H1 (cell line): ENCODE results near the gene NUDT6. TPM values are rescaled to one million over a fixed set of nuclear protein-coding genes. Genes with fewer than 3 reads are reported as not detected.

Source experiments
- ASH2L ChIP-seq: fragments of 200-600, 300-600 bp; sonication (generic); IDR thresholded peaks from one replicate; pipeline ENCODE4 v1.7.1; 2017; ENCODE audit warnings: low read length
- ATF2 ChIP-seq: IDR thresholded peaks from 2 replicates; pipeline ENCODE4 v1.6.1; 2012; ENCODE audit warnings: low read length, inconsistent platforms
- CHD7 ChIP-seq: fragments of 300-600 bp; sonication (generic); IDR thresholded peaks from 2 replicates; pipeline ENCODE4 v1.7.1; 2012; ENCODE audit warnings: low read length, moderate library complexity, mild to moderate bottlenecking, inconsistent platforms; ENCODE audit not compliant: insufficient replicate concordance
- EP300 ChIP-seq, 2 experiments: IDR thresholded peaks; 1 replicate in 1 of 2; 2 replicates in 1 of 2; pipeline ENCODE4 v1.6.1; 2011 to 2012; ENCODE audit warnings: low read depth in 2 of 2, low read length in 2 of 2, mild to moderate bottlenecking in 2 of 2, borderline replicate concordance in 1 of 2, inconsistent platforms in 1 of 2, moderate library complexity in 1 of 2
- JUND ChIP-seq: IDR thresholded peaks from 2 replicates; pipeline ENCODE4 v1.6.1; 2011; ENCODE audit warnings: mild to moderate bottlenecking, improper control_type of control experiment, low read length
- PHF8 ChIP-seq: fragments of 200-600 bp; sonication (generic); conservative IDR thresholded peaks from 2 replicates; pipeline ENCODE4 v1.7.1; 2012; ENCODE audit warnings: low read depth, mild to moderate bottlenecking, inconsistent platforms, low read length, moderate library complexity
- POLR2A ChIP-seq, 2 experiments: IDR thresholded peaks; 1 replicate in 1 of 2; 2 replicates in 1 of 2; pipeline ENCODE4 v1.6.1; 2011; ENCODE audit warnings: low read depth in 2 of 2, low read length in 2 of 2, mild to moderate bottlenecking in 2 of 2; ENCODE audit errors: control extremely low read depth in 1 of 2
- POLR2AphosphoS5 ChIP-seq: IDR thresholded peaks from 2 replicates; pipeline ENCODE4 v1.6.1; 2011; ENCODE audit warnings: low read depth, low read length
- RBBP5 ChIP-seq: IDR thresholded peaks from 2 replicates; pipeline ENCODE4 v1.7.1; 2012; ENCODE audit warnings: low read depth, mild to moderate bottlenecking, inconsistent platforms, low read length, moderate library complexity, borderline replicate concordance
- TCF12 ChIP-seq: IDR thresholded peaks from 2 replicates; pipeline ENCODE4 v1.6.1; 2011; ENCODE audit warnings: low read depth, mild to moderate bottlenecking, low read length
- TEAD4 ChIP-seq: IDR thresholded peaks from 2 replicates; pipeline ENCODE4 v1.6.1; 2012; ENCODE audit warnings: low read depth, low read length, inconsistent platforms, mixed read lengths
- polyA plus RNA-seq, 7 experiments: library from polyadenylated mRNA; depleted of rRNA in 3 of 7; stranded (reverse) in 5 of 7; unstranded in 2 of 7; fragments of >200 nt in 5 of 7; fragments of 200-250 nt in 2 of 7; gene quantifications; 1 replicate in 5 of 7; 2 replicates in 1 of 7; 4 replicates in 1 of 7; pipeline versions ENCODE4 v1.2.1 to v1.2.3, GENCODE V29; 2011 to 2013; ENCODE audit warnings: missing spikeins in 2 of 7, mixed read lengths in 2 of 7
- total RNA-seq: library from RNA; stranded (reverse); fragmentation: NEBNext Ultra II Directional; extraction: Animal tissue kit (Norgen Biotek cat#: 25700); gene quantifications from 2 replicates; pipeline ENCODE4 v1.2.1, GENCODE V29; 2021

The NUDT6 gene
- total and polyA plus RNA-seq, 2 of the 8 experiments (the other 6 are each of a cell fraction or from before 2014, with no cell fraction given), result 5.0 to 12.4 TPM

DNA sequence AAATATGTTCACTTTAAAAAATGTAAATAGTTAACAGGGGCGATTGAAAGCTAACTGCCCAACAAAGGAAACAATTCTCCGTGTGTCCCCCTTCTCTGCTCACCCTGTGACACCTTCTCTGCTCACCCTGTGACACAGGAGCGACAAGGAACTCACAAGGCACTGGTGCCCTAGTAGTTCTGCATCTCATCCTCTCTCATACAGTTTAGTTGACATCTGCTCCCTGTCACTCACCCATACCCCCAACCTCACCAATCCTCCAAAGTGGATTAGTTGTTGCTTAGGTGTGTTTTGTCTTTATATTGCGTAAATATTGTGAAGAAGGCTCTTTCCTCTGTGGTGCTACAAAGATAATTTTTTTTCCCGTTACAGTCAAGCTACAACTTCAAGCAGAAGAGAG, 46.4 kb downstream of the NUDT6 start (continued):
- TF ChIP-seq CHD7 (no peak), ASH2L (no peak), TEAD4 (no peak), TCF12 (no peak), POLR2A (IDR thresholded peaks at IDR 0.05; ENCODE audit: control extremely low read depth in 1 of 2, low read depth in 2 of 2, low read length in 2 of 2) (no peak), PHF8 (no peak), EP300 (IDR thresholded peaks at IDR 0.05; ENCODE audit: borderline replicate concordance in 1 of 2, low read depth in 2 of 2, low read length in 2 of 2) (no peak), RBBP5 (no peak), JUND (no peak), ATF2 (no peak), POLR2AphosphoS5 (no peak)
